Mucosa of stomach (tissue), 1 donor: Measurements from ENCODE around the gene XRCC4.
"Not testable (repeated sequence)": the region's sequence is repeated elsewhere in the genome, so short reads cannot be mapped to it uniquely, and the experiment has no call there.

Source experiments
- H3K27me3 ChIP-seq: one replicate; pipeline ENCODE4 v1.7.0; 2013; ENCODE audit warnings: mild to moderate bottlenecking, low read length; ENCODE audit not compliant: control insufficient read depth, insufficient read depth
- H3K36me3 ChIP-seq: one replicate; pipeline ENCODE4 v1.7.0; 2013; ENCODE audit warnings: low read length; ENCODE audit not compliant: control insufficient read depth, insufficient read depth
- H3K4me1 ChIP-seq: one replicate; pipeline ENCODE4 v1.7.0; 2013; ENCODE audit warnings: mild to moderate bottlenecking, low read length; ENCODE audit not compliant: control insufficient read depth, insufficient read depth
- H3K4me3 ChIP-seq: one replicate; pipeline ENCODE4 v1.7.0; 2013; ENCODE audit warnings: low read length
- H3K9ac ChIP-seq: one replicate; pipeline ENCODE4 v1.7.0; 2013; ENCODE audit warnings: mild to moderate bottlenecking, low read length, moderate library complexity
- H3K9me3 ChIP-seq: one replicate; pipeline ENCODE4 v1.7.0; 2013; ENCODE audit warnings: mild to moderate bottlenecking, low read length, moderate library complexity; ENCODE audit not compliant: control insufficient read depth
- donor health status: Pancreatic carcinoma.

Gene XRCC4

DNA sequence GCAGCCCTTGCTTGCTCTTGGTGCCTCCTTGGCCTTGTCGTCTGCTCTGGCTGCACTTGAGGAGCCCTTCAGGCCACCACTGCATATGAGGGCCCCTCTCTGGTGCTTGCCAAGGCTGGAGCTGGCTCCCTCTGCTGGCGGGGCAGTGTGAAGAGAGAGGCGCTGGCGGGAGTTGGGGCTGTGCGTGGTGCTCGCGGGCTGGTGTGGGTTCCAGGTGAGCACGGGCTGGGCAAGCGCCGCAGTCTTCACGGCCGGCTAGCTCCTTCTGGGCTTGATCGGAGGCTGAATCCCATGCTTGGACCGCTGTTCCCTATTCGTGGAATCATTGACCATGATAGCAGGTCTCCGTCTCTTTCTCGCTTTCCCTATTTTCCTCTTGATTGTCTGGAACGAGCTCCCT, 56.5 kb downstream of the XRCC4 start:
- H3K36me3 ChIP-seq, result no peaks in the 10 kb centered on the region
- H3K9me3 ChIP-seq, result no peaks in the 10 kb centered on the region
- no peak overlapping the region for H3K9ac ChIP-seq
- no peaks in the 10 kb centered on the region for H3K4me1 ChIP-seq
- no peaks in the 10 kb centered on the region for H3K27me3 ChIP-seq
- no peak overlapping the region for H3K4me3 ChIP-seq

DNA sequence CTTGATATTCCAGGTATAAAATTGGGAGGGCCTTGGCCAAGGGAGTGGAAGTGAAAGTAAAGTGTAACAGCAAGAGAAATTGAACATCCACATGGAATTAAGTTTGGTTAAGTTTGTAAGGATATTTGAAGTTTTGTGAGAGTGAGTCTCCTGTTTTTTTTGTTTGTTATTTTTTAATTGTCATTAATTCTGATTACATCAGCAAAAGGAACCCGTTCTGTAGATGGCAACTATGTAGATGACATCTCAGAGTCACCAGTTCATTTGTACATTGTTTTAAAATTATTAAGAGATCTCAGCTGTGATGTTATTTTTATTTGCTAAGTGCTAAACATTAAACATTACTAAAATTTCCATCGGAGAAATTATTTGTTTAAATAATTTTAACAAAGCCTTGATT, 65.2 kb downstream of the XRCC4 start:
- H3K9me3 ChIP-seq, result no peaks in the 10 kb centered on the region
- H3K4me3 ChIP-seq, result no peak overlapping the region
- H3K9ac ChIP-seq, result no peak overlapping the region
- H3K36me3 ChIP-seq, result no peaks in the 10 kb centered on the region
- H3K27me3 ChIP-seq, result no peaks in the 10 kb centered on the region
- H3K4me1 ChIP-seq, result no peaks in the 10 kb centered on the region

DNA sequence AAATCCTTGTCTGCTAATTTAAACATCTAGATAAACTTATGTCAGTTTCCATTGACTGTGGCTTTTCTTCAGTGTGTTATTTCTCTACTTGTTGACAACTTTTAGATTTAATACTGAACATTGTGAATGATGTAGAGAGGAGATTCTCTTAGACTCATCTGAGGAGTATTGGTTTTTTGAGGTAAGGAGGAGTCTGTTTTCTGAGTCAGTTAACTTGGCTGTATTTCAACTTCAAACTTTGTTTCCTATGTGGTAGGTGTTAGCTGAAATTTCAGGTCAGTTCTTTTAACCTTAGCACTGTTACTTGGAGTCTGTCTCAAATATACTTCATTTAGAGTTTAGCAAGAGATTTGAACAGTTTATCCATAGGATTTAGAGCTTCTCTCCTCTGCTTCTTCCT, 67.9 kb downstream of the XRCC4 start:
- no peak overlapping the region for H3K4me3 ChIP-seq
- no peak overlapping the region for H3K9ac ChIP-seq
- H3K27me3 ChIP-seq, result no peaks in the 10 kb centered on the region
- no peaks in the 10 kb centered on the region for H3K4me1 ChIP-seq
- no peaks in the 10 kb centered on the region for H3K9me3 ChIP-seq
- no peaks in the 10 kb centered on the region for H3K36me3 ChIP-seq

DNA sequence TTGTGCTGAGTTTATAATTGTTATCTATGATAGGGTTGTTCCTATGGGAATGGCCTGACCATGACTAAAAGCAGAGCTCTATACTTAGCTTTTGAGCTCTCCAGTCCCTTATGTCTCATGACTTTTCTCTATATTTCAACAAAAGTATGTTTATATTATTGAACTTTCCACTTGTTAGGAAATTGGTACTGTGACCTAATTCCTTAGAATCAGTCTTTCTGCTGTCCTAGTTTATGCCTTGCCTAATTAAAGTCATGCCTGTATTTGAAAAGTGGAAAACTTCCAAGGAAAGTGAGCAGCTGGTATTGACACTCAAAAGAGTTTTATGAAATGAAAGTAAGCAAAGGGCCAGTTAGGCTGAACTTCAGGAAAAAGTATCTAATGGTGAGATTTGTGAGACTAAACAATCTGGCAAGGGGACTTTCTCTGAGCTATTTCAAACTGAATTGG, 68.6 kb downstream of the XRCC4 start:
- H3K4me1 ChIP-seq, result no peaks in the 10 kb centered on the region
- H3K9ac ChIP-seq, result no peak overlapping the region
- H3K36me3 ChIP-seq, result no peaks in the 10 kb centered on the region
- no peak overlapping the region for H3K4me3 ChIP-seq
- no peaks in the 10 kb centered on the region for H3K27me3 ChIP-seq
- H3K9me3 ChIP-seq, result no peaks in the 10 kb centered on the region

DNA sequence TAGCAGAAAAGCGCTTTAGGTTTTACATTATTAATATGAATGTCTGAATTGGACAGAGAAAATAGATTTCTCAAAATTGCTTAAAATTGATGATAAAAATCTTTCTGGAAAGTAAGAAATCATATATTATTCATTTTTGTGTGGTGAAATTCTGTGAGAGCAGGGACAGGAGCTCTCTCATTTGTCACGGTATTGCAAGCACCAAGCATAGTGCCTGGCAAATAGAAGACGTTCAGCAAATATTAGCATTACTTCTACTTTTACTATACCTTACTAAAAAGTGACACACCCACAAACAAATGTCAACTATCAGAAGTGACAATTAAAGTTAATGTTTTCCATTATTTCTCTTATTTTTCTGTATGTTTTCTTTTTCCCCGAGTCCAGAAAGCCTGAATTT, 69.1 kb downstream of the XRCC4 start:
- no peaks in the 10 kb centered on the region for H3K4me1 ChIP-seq
- no peak overlapping the region for H3K4me3 ChIP-seq
- H3K9ac ChIP-seq, result no peak overlapping the region
- H3K9me3 ChIP-seq, result no peaks in the 10 kb centered on the region
- H3K36me3 ChIP-seq, result no peaks in the 10 kb centered on the region
- no peaks in the 10 kb centered on the region for H3K27me3 ChIP-seq

DNA sequence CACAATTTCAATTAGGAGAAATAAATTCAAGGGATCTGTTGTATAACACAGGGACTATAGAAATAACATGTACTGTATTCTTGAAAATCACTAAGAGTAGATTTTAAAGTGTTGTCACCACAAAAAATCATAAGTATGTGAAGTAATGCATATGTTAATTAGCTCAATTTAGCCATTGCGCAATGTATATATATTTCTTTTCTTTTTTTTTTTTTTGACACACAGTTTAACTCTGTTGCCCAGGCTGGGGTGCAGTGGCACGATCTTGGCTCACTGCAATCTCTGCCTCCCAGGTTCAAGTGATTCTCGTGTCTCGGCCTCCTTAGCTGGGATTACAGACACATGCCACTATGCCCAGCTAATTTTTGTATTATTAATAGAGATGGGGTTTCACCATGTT, 70.2 kb downstream of the XRCC4 start:
- H3K36me3 ChIP-seq, result no peaks in the 10 kb centered on the region
- no peaks in the 10 kb centered on the region for H3K4me1 ChIP-seq
- H3K9ac ChIP-seq, result no peak overlapping the region
- no peak overlapping the region for H3K4me3 ChIP-seq
- H3K27me3 ChIP-seq, result no peaks in the 10 kb centered on the region
- H3K9me3 ChIP-seq, result no peaks in the 10 kb centered on the region

DNA sequence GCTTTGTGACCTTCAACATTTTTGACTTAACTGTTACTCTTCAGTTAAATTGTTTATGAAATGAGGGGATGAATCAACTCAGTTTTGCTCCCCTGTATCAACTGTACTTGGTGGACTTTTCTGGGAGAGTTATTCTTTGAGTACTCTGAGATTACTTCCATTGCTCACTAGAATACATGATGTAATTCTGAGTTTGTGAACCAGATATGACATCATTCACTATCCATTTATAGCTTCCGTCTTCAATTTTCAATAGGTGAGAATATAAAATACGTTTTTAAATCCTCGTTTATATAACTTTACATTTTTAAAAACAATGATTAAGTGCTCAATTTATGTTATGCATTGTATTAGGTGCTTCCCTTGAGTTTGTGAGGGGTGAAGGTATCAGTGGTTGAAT, 71.0 kb downstream of the XRCC4 start:
- H3K9ac ChIP-seq, result no peak overlapping the region
- H3K27me3 ChIP-seq, result no peaks in the 10 kb centered on the region
- H3K4me3 ChIP-seq, result no peak overlapping the region
- no peaks in the 10 kb centered on the region for H3K4me1 ChIP-seq
- H3K36me3 ChIP-seq, result no peaks in the 10 kb centered on the region
- no peaks in the 10 kb centered on the region for H3K9me3 ChIP-seq

DNA sequence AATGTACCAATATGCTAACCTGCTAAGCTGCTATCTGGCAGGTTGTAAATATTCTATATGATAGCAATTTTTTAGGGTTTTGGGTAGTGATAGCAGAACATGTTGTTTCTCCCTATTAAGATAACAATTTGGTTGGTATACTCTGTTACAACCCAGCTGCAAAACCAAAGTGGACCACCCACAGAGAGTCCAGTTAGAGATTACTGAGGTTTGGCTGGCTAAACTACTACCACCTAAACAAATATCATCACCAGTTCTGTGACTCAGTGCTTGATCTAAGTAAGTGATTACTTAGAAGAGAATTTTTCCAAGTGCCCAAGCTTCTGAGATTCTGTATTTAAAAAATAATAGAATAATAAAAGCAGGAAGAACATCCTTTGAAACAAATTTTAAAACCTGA, 72.3 kb downstream of the XRCC4 start:
- Histone ChIP-seq H3K9me3 (no peaks in the 10 kb centered on the region), H3K27me3 (no peaks in the 10 kb centered on the region), H3K9ac (no peak overlapping the region), H3K4me1 (no peaks in the 10 kb centered on the region), H3K36me3 (no peaks in the 10 kb centered on the region), H3K4me3 (no peak overlapping the region)

DNA sequence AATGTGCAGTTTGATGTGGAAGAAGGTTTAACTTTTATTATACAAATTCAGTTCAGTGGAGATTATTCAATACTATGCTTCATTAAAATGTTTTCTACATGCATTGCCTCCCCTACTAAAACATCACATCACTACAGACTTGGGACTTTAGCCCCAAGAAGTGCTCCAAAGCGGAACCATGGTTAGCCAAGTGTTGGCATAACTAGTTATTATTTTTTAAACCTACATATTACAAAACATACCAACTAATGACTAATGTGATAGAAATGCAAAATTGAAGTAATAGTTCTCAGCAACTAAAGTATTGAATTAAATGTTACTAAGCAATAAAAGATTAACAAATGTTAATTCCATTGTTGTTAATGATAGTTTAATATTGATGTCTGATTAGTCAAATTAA, 74.5 kb downstream of the XRCC4 start:
- no peak overlapping the region for H3K4me3 ChIP-seq
- H3K36me3 ChIP-seq, result no peaks in the 10 kb centered on the region
- no peak overlapping the region for H3K9ac ChIP-seq
- no peaks in the 10 kb centered on the region for H3K27me3 ChIP-seq
- H3K4me1 ChIP-seq, result no peaks in the 10 kb centered on the region
- no peaks in the 10 kb centered on the region for H3K9me3 ChIP-seq

DNA sequence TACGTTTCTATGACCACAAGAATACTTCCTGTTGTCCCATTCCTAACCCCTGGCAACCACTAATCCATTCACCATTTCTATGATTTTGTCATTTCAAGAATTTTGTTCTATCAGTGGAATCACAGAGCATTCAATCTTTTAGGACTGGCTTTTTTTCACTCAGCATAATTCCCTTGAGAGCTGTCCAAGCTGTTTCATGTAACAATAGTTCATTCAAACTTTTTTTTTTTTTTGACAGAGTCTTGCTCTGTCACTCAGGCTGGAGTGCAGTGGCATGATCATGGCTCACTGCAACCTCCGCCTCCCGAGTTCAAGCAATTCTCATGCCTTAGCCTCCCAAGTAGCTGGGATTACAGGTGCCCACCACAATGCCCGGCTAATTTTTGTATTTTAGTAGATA, 75.6 kb downstream of the XRCC4 start:
- not testable (repeated sequence) for H3K4me1 ChIP-seq, H3K9me3 ChIP-seq, H3K27me3 ChIP-seq, H3K9ac ChIP-seq, H3K4me3 ChIP-seq, H3K36me3 ChIP-seq

DNA sequence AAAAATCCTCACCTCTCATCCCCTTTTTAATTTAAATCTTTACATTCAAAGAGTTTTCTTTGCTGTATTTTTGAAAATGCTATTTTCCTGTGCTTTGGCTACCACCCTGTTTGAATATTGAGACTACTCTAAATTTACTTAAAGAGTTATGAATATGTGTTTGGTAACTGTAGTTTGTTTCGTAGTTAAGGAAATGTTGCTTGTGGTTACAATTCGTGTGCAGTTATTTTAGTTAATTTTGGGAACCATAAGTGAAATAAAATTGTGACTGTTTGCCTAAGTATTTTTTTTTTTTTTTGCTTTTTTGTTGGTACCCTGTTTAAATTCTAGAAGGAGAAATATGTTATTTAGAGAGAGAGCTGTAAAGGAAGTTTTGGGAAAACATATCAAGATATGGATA, 78.7 kb downstream of the XRCC4 start:
- Histone ChIP-seq H3K9me3 (no peaks in the 10 kb centered on the region), H3K36me3 (no peaks in the 10 kb centered on the region), H3K9ac (no peak overlapping the region), H3K27me3 (no peaks in the 10 kb centered on the region), H3K4me1 (no peaks in the 10 kb centered on the region), H3K4me3 (no peak overlapping the region)

DNA sequence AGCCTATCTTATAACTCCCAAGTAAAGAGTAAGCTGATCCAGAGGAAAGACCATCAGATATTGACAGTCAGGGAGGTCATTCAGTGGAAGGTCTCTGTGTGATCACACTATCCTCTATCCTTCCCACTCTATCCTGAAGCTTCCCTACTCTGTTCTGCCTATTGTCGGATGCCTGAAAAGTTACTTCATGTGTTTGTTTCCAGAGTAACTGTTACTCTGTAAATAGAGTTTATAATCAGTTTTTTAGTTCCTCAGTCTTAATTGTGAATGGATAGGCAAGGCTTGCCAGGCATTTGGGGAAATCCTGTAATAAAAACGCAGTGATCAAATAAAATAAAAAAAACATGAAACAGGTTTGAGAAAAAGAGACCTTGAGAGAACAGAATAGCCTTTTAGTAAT, 79.8 kb downstream of the XRCC4 start:
- Histone ChIP-seq H3K9ac (no peak overlapping the region), H3K27me3 (no peaks in the 10 kb centered on the region), H3K4me1 (no peaks in the 10 kb centered on the region), H3K36me3 (no peaks in the 10 kb centered on the region), H3K9me3 (no peaks in the 10 kb centered on the region), H3K4me3 (no peak overlapping the region)

DNA sequence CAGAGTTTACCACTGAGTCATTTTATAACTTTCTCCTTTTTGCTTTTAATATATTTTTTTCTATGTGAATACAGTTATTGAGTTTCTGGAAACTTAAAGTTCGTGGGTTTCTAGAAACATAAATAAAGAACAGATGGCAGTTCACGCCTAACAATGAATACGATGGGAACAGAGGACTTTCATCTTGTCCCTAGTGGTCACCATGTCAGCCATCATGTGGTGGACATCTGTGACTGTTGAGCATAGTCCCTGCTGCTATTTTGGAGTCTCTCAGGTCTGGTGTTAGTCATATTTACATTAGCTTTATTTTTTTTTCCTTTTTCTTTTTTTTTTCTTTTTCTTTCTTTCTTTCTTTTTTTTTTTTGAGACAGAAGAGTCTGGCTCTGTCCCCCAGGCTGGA, 85.3 kb downstream of the XRCC4 start:
- Histone ChIP-seq H3K4me3 (no peak overlapping the region), H3K27me3 (no peaks in the 10 kb centered on the region), H3K9me3 (no peaks in the 10 kb centered on the region), H3K4me1 (no peaks in the 10 kb centered on the region), H3K9ac (no peak overlapping the region), H3K36me3 (no peaks in the 10 kb centered on the region)
